Renal pelvis (tissue), 4 donors: ENCODE results near the gene DHRSX. TPM values are rescaled to one million over a fixed set of nuclear protein-coding genes. Genes with fewer than 3 reads are reported as not detected.
"Not testable (repeated sequence)": the region's sequence is repeated elsewhere in the genome, so short reads cannot be mapped to it uniquely, and the experiment has no call there.

Experiments
- DNase-seq: peaks from one replicate; pipeline ENCODE4 v3.0.0-alpha.2; 2013
- polyA plus RNA-seq, 3 donors: library from polyadenylated mRNA; unstranded; fragments of 120-200 nt; gene quantifications; one replicate each; pipeline ENCODE4 v1.2.1, GENCODE V29; 2013; ENCODE audit not compliant: insufficient read length in 3 of 3

The DHRSX gene
- polyA plus RNA-seq, 3 donors: 28.3 to 35.5 (median 32.7) TPM

- DNase-seq: no peak
Observed at GRCh38 chrX:2523911-2524310, 23.1 kb upstream of the DHRSX start.

- DNase-seq: no peak
Observed at GRCh38 chrX:2521927-2522386, 21.2 kb upstream of the DHRSX start.

GRCh38 chrX:2521092-2521926, 20.5 kb upstream of the DHRSX start:
- no peak for DNase-seq

- DNase-seq: no peak
Observed at GRCh38 chrX:2520539-2520938, 19.8 kb upstream of the DHRSX start.

GRCh38 chrX:2519638-2520037, 18.9 kb upstream of the DHRSX start:
- DNase-seq: not testable (repeated sequence)

GRCh38 chrX:2517055-2517454, 16.3 kb upstream of the DHRSX start:
- no peak for DNase-seq

- peak; percentile 23 for DNase-seq
Observed at GRCh38 chrX:2516623-2517022, 15.8 kb upstream of the DHRSX start.

- no peak for DNase-seq
Observed at GRCh38 chrX:2514131-2514530, 13.4 kb upstream of the DHRSX start.

GRCh38 chrX:2513121-2513664, 12.4 kb upstream of the DHRSX start:
- peak; percentile 26 for DNase-seq

- no peak for DNase-seq
Observed at GRCh38 chrX:2512501-2512900, 11.7 kb upstream of the DHRSX start.

GRCh38 chrX:2511326-2511725, 10.6 kb upstream of the DHRSX start:
- DNase-seq: no peak

- DNase-seq: no peak
Observed at GRCh38 chrX:2508648-2509335, 8.0 kb upstream of the DHRSX start.

GRCh38 chrX:2507904-2508627, 7.3 kb upstream of the DHRSX start:
- no peak for DNase-seq

- DNase-seq: no peak
Observed at GRCh38 chrX:2507196-2507595, 6.4 kb upstream of the DHRSX start.

- not testable (repeated sequence) for DNase-seq
Observed at GRCh38 chrX:2505341-2505740, 4.6 kb upstream of the DHRSX start.

GRCh38 chrX:2504706-2505332, 4.0 kb upstream of the DHRSX start:
- DNase-seq: no peak

GRCh38 chrX:2503591-2504500, 3.1 kb upstream of the DHRSX start:
- no peak for DNase-seq

- DNase-seq: peak; percentile 47
Observed at GRCh38 chrX:2502668-2503519, 2.1 kb upstream of the DHRSX start.

GRCh38 chrX:2502120-2502667, 1.4 kb upstream of the DHRSX start:
- no peak for DNase-seq
